AG09309 (cell line): ENCODE data around the gene NKX6-2.
"Not testable (repeated sequence)": the region's sequence is repeated elsewhere in the genome, so short reads cannot be mapped to it uniquely, and the experiment has no call there.

Experiments used
- DNase-seq: peaks from one replicate; pipeline ENCODE4 v3.0.0-alpha.2; 2010; ENCODE audit warnings: low read depth
- H3K4me3 ChIP-seq: 2 replicates; pipeline ENCODE4 v1.5.1; 2011; ENCODE audit warnings: mild to moderate bottlenecking, low read depth, low read length, moderate library complexity; ENCODE audit not compliant: control insufficient read depth
- CTCF ChIP-seq: IDR thresholded peaks from 2 replicates; pipeline ENCODE4 v1.5.1; 2011; ENCODE audit warnings: mild to moderate bottlenecking, low read depth, low read length, inconsistent platforms; ENCODE audit not compliant: insufficient read depth, control insufficient read depth; ENCODE audit errors: missing control alignments

NKX6-2 gene

GRCh38 chr10:132779549-132780294 lies 6.2 kb downstream of the NKX6-2 start:
- DNase-seq, result no peak

GRCh38 chr10:132777441-132777840 lies 8.5 kb downstream of the NKX6-2 start:
- H3K4me3 ChIP-seq, result no peak overlapping the region
- DNase-seq, result no peak
- TF ChIP-seq CTCF, result no peak

More at GRCh38 chr10:132779549-132780294, 6.2 kb downstream of the NKX6-2 start:
- H3K4me3 ChIP-seq, result no peak overlapping the region
- no peak for TF ChIP-seq CTCF

- DNase-seq, result no peak
- no peak overlapping the region for H3K4me3 ChIP-seq
These were observed 9.1 kb downstream of the NKX6-2 start for GRCh38 chr10:132776821-132777220.

GRCh38 chr10:132776186-132776585 lies 9.8 kb downstream of the NKX6-2 start:
- no peak for TF ChIP-seq CTCF
- H3K4me3 ChIP-seq, result no peak overlapping the region
- DNase-seq, result no peak

More at GRCh38 chr10:132776821-132777220, 9.1 kb downstream of the NKX6-2 start:
- no peak for TF ChIP-seq CTCF

- H3K4me3 ChIP-seq, result no peak overlapping the region
- no peak for TF ChIP-seq CTCF
- DNase-seq, result no peak
These were observed 10.8 kb downstream of the NKX6-2 start for GRCh38 chr10:132774902-132775863.

- H3K4me3 ChIP-seq, result no peak overlapping the region
- TF ChIP-seq CTCF, result no peak
- DNase-seq, result no peak
These were observed 11.6 kb downstream of the NKX6-2 start for GRCh38 chr10:132774181-132774901.

GRCh38 chr10:132772816-132773215 lies 13.1 kb downstream of the NKX6-2 start:
- not testable (repeated sequence) for DNase-seq, H3K4me3 ChIP-seq
